LoVo (cell line): ENCODE data around the gene COL11A2.
"Not testable (repeated sequence)": the region's sequence is repeated elsewhere in the genome, so short reads cannot be mapped to it uniquely, and the experiment has no call there.

Experiments
- DNase-seq: peaks from one replicate; pipeline ENCODE4 v3.0.0-alpha.2; 2016; ENCODE audit warnings: low spot score

COL11A2 gene

GRCh38 chr6:33156561-33156960 lies 35.7 kb downstream of the COL11A2 start:
- no peak for DNase-seq

- no peak for DNase-seq
Observed at GRCh38 chr6:33154349-33154748, 37.9 kb downstream of the COL11A2 start.

- DNase-seq: no peak
Observed at GRCh38 chr6:33151050-33151449, 41.2 kb downstream of the COL11A2 start.

- not testable (repeated sequence) for DNase-seq
Observed at GRCh38 chr6:33150560-33150959, 41.7 kb downstream of the COL11A2 start.

GRCh38 chr6:33147807-33148666 lies 44.2 kb downstream of the COL11A2 start:
- peak; percentile 56 for DNase-seq

- no peak for DNase-seq
Observed at GRCh38 chr6:33144373-33144772, 47.9 kb downstream of the COL11A2 start.

GRCh38 chr6:33143113-33143770 lies 49.0 kb downstream of the COL11A2 start:
- DNase-seq: no peak

GRCh38 chr6:33142501-33143070 lies 49.7 kb downstream of the COL11A2 start:
- DNase-seq: no peak

- DNase-seq: no peak
Observed at GRCh38 chr6:33140556-33140955, 51.7 kb downstream of the COL11A2 start.

- no peak for DNase-seq
Observed at GRCh38 chr6:33139596-33140206, 52.6 kb downstream of the COL11A2 start.

- no peak for DNase-seq
Observed at GRCh38 chr6:33136310-33136900, 55.9 kb downstream of the COL11A2 start.

GRCh38 chr6:33132081-33132524 lies 60.2 kb downstream of the COL11A2 start:
- no peak for DNase-seq

- no peak for DNase-seq
Observed at GRCh38 chr6:33128318-33128717, 63.9 kb downstream of the COL11A2 start.

GRCh38 chr6:33126101-33126714 lies 66.1 kb downstream of the COL11A2 start:
- peak; percentile 9 for DNase-seq

- no peak for DNase-seq
Observed at GRCh38 chr6:33124947-33125346, 67.3 kb downstream of the COL11A2 start.

- DNase-seq: no peak
Observed at GRCh38 chr6:33124525-33124901, 67.8 kb downstream of the COL11A2 start.

GRCh38 chr6:33123732-33124524 lies 68.3 kb downstream of the COL11A2 start:
- peak; percentile 48 for DNase-seq

- no peak for DNase-seq
Observed at GRCh38 chr6:33123181-33123580, 69.1 kb downstream of the COL11A2 start.

- DNase-seq: no peak
Observed at GRCh38 chr6:33120001-33120400, 72.3 kb downstream of the COL11A2 start.

GRCh38 chr6:33118525-33119123 lies 73.6 kb downstream of the COL11A2 start:
- peak; percentile 66 for DNase-seq
